ENCODE results near the gene ARFGAP2.

Gene ARFGAP2

GRCh38 chr11:47166368-47166767 is 10.3 kb downstream of the ARFGAP2 start:
- no peak for DNase-seq

GRCh38 chr11:47165253-47165840 is 11.3 kb downstream of the ARFGAP2 start:
- DNase-seq: no peak

- DNase-seq: no peak
These were observed 12.4 kb downstream of the ARFGAP2 start for GRCh38 chr11:47164321-47164720.

GRCh38 chr11:47163898-47164297 is 12.8 kb downstream of the ARFGAP2 start:
- no peak for DNase-seq

GRCh38 chr11:47163193-47163592 is 13.5 kb downstream of the ARFGAP2 start:
- DNase-seq: no peak

- DNase-seq: no peak
These were observed 14.3 kb downstream of the ARFGAP2 start for GRCh38 chr11:47162426-47162825.

- DNase-seq: no peak
These were observed 14.8 kb downstream of the ARFGAP2 start for GRCh38 chr11:47161890-47162289.

- peak; percentile 39 for DNase-seq
These were observed 15.4 kb downstream of the ARFGAP2 start for GRCh38 chr11:47161134-47161854.

GRCh38 chr11:47160753-47161133 is 15.9 kb downstream of the ARFGAP2 start:
- DNase-seq: no peak

GRCh38 chr11:47158242-47158641 is 18.4 kb downstream of the ARFGAP2 start:
- DNase-seq: no peak

GRCh38 chr11:47157805-47158204 is 18.9 kb downstream of the ARFGAP2 start:
- DNase-seq: no peak

GRCh38 chr11:47156951-47157350 is 19.7 kb downstream of the ARFGAP2 start:
- no peak for DNase-seq

- no peak for DNase-seq
These were observed 20.3 kb downstream of the ARFGAP2 start for GRCh38 chr11:47156333-47156732.

- DNase-seq: no peak
These were observed 20.8 kb downstream of the ARFGAP2 start for GRCh38 chr11:47155879-47156278.

- peak; percentile 50 for DNase-seq
These were observed 21.8 kb downstream of the ARFGAP2 start for GRCh38 chr11:47154616-47155570.

GRCh38 chr11:47152953-47153950 is 23.4 kb downstream of the ARFGAP2 start:
- DNase-seq: peak; percentile 53

- peak; percentile 8 for DNase-seq
These were observed 24.3 kb downstream of the ARFGAP2 start for GRCh38 chr11:47152126-47152952.

GRCh38 chr11:47149782-47150181 is 26.9 kb downstream of the ARFGAP2 start:
- DNase-seq: no peak

- DNase-seq: no peak
These were observed 27.7 kb downstream of the ARFGAP2 start for GRCh38 chr11:47148903-47149531.

- DNase-seq: no peak
These were observed 28.4 kb downstream of the ARFGAP2 start for GRCh38 chr11:47148270-47148669.

GRCh38 chr11:47147681-47148080 is 29.0 kb downstream of the ARFGAP2 start:
- DNase-seq: no peak

All from GDM1 (cell line).